ACC112 (cell line): ENCODE data around the gene PORCN.
A peak's percentile ranks its signal among the peaks of the same experiment; 100 is the strongest.

Experiments used
- H2AFZ ChIP-seq: fragments of 200-600 bp; sonication (generic); one replicate; pipeline ENCODE4 v1.6.0; 2017; ENCODE audit warnings: antibody characterized with exemption, low read length; ENCODE audit not compliant: unreplicated experiment
- H3K27ac ChIP-seq: fragments of 200-600 bp; sonication (generic); 2 replicates; pipeline ENCODE4 v1.5.1; 2014; ENCODE audit warnings: low read depth, mild to moderate bottlenecking, antibody characterized with exemption, low read length, moderate library complexity
- H3K27me3 ChIP-seq: fragments of 200-600 bp; sonication (generic); 2 replicates; pipeline ENCODE4 v1.6.1; 2014; ENCODE audit warnings: mild to moderate bottlenecking, antibody characterized with exemption, low read length, moderate library complexity, mixed read lengths; ENCODE audit not compliant: insufficient read depth
- H3K36me3 ChIP-seq: fragments of 200-600 bp; sonication (generic); 2 replicates; pipeline ENCODE4 v1.6.1; 2016; ENCODE audit warnings: mild to moderate bottlenecking, antibody characterized with exemption, low read length, moderate library complexity, mixed read lengths; ENCODE audit not compliant: insufficient read depth
- H3K4me1 ChIP-seq: fragments of 200-600 bp; sonication (generic); one replicate; pipeline ENCODE4 v1.6.1; 2016; ENCODE audit warnings: low read length, mixed read lengths; ENCODE audit not compliant: insufficient read depth, unreplicated experiment, control insufficient read depth
- H3K4me3 ChIP-seq: fragments of 200-600 bp; sonication (generic); 2 replicates; pipeline ENCODE4 v1.5.1; 2014; ENCODE audit warnings: mild to moderate bottlenecking, low read depth, low read length
- H3K79me2 ChIP-seq: fragments of 200-600 bp; sonication (generic); one replicate; pipeline ENCODE4 v1.6.0; 2016; ENCODE audit warnings: low read length; ENCODE audit not compliant: control insufficient read depth, unreplicated experiment, insufficient read depth

The PORCN gene

DNA sequence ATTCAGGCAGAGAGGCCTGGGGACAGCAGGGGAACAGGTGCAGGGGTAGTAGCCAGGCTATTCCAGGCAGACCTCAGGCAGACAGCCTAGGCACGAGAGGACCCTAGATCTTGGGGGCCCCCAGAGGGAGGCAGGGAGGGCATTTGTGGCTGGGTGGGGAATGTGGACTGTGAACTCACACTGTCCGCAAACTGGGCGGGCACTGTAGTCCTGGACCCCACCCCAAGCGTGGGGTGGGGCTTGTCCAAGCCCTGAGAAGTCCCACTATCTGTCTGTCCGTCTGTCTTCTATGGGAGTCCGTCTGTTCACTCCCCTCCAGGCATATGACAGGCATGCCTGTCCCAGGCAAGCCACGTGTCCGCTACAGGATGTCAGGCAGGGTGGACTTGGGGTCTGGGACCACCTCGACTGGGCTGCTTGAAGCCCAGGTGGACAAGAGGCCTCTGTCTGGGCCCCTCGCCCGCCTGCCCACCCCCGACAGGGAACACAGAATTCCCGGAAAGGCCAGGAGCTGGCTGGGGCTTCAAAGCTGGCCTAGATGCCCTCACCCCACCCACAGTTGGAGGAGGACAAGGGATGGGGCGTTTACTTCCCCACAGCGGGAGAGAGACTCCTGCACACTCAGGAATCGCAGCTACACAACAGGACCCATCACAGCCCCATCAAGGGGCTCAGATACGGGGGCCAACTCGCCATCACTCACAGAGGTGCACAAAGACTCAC, 38.5 kb upstream of the PORCN start, which contains the start of gene SLC38A5:
TSS of gene SLC38A5 (minus strand) at position 151 of the 723 bp plus-strand sequence. CDS start 2,336 bp downstream, outside the sequence.
- Histone ChIP-seq H3K27me3 (no peaks in the 10 kb centered on the region), H3K79me2 (peaks cover 22% of the 10 kb centered on the region), H3K27ac (no peak within 1 kb of the TSS), H2AFZ (no peak within 1 kb of the TSS), H3K36me3 (no peaks in the 10 kb centered on the region), H3K4me1 (peaks cover 13% of the 10 kb centered on the region), H3K4me3 (peak within 1 kb of the TSS; percentile 87)

DNA sequence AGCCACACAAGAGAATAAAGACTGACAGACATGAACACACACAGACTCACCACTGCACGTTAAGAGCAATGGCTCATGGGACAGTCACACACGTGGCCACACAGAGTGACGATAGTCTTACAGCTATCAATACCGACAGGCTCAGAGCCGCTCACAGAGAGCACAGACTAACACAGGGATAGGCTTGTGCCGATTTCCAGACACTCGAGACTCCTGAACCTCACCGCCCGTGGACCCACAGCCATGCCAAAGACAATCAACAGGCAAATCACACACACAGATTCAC, 38.0 kb upstream of the PORCN start:
- Histone ChIP-seq H3K27ac (no peak overlapping the region), H3K36me3 (no peaks in the 10 kb centered on the region), H3K4me3 (no peak overlapping the region), H3K4me1 (peaks cover 10% of the 10 kb centered on the region), H3K79me2 (peaks cover 26% of the 10 kb centered on the region), H3K27me3 (no peaks in the 10 kb centered on the region), H2AFZ (no peak overlapping the region)

GRCh38 chrX:48471504-48471903, 37.3 kb upstream of the PORCN start:
- H3K4me1 ChIP-seq, result peaks cover 4% of the 10 kb centered on the region
- H3K27ac ChIP-seq, result no peak overlapping the region
- H3K27me3 ChIP-seq, result no peaks in the 10 kb centered on the region
- peaks cover 25% of the 10 kb centered on the region for H3K79me2 ChIP-seq
- no peaks in the 10 kb centered on the region for H3K36me3 ChIP-seq
- H2AFZ ChIP-seq, result no peak overlapping the region
- no peak overlapping the region for H3K4me3 ChIP-seq

- Histone ChIP-seq H3K79me2 (peaks cover 25% of the 10 kb centered on the region), H3K27me3 (no peaks in the 10 kb centered on the region), H3K4me1 (no peaks in the 10 kb centered on the region), H3K4me3 (no peak overlapping the region), H2AFZ (no peak overlapping the region), H3K36me3 (no peaks in the 10 kb centered on the region), H3K27ac (no peak overlapping the region)
Observed at GRCh38 chrX:48472225-48472624, 36.6 kb upstream of the PORCN start.

- Histone ChIP-seq H3K4me1 (peaks cover 3% of the 10 kb centered on the region), H2AFZ (peak overlapping the region; percentile 38), H3K79me2 (peaks cover 25% of the 10 kb centered on the region), H3K27me3 (no peaks in the 10 kb centered on the region), H3K36me3 (no peaks in the 10 kb centered on the region), H3K4me3 (no peak overlapping the region), H3K27ac (no peak overlapping the region)
Observed at GRCh38 chrX:48472851-48473703, 35.7 kb upstream of the PORCN start.

GRCh38 chrX:48473704-48473990, 35.1 kb upstream of the PORCN start:
- Histone ChIP-seq H3K4me1 (peaks cover 3% of the 10 kb centered on the region), H3K27me3 (no peaks in the 10 kb centered on the region), H2AFZ (no peak overlapping the region), H3K79me2 (peaks cover 30% of the 10 kb centered on the region), H3K27ac (no peak overlapping the region), H3K36me3 (no peaks in the 10 kb centered on the region), H3K4me3 (no peak overlapping the region)

GRCh38 chrX:48474127-48474526, 34.7 kb upstream of the PORCN start:
- H3K79me2 ChIP-seq, result peaks cover 32% of the 10 kb centered on the region
- no peak overlapping the region for H2AFZ ChIP-seq
- peaks cover 3% of the 10 kb centered on the region for H3K4me1 ChIP-seq
- no peaks in the 10 kb centered on the region for H3K36me3 ChIP-seq
- H3K27ac ChIP-seq, result no peak overlapping the region
- H3K4me3 ChIP-seq, result no peak overlapping the region
- H3K27me3 ChIP-seq, result no peaks in the 10 kb centered on the region

- Histone ChIP-seq H3K4me1 (peaks cover 3% of the 10 kb centered on the region), H3K27me3 (no peaks in the 10 kb centered on the region), H3K27ac (no peak overlapping the region), H3K4me3 (no peak overlapping the region; the same call in 1 of the 2 replicates), H2AFZ (no peak overlapping the region), H3K79me2 (peaks cover 34% of the 10 kb centered on the region), H3K36me3 (no peaks in the 10 kb centered on the region)
Observed at GRCh38 chrX:48474581-48474980, 34.2 kb upstream of the PORCN start.

DNA sequence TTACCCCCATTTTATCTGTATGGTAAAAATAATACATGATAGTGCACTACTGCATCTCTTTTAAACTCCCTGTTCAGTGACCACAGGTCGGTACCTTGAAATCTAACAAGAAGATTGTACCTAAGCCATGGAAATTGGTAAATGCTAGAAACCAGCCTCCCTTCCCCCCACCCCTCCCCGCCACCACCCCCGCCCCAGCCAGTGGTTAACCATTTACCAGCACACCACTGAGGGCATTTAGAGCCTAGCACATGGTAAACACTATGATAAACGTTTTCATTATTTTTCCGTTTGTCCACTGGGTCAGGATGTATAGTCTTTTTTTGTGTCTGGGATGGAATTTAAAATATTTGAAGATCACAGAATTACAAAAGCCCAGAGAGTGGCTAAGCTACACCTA, 33.5 kb upstream of the PORCN start:
- Histone ChIP-seq H3K36me3 (no peaks in the 10 kb centered on the region), H3K27me3 (no peaks in the 10 kb centered on the region), H3K4me3 (peak overlapping the region; percentile 94), H3K4me1 (peaks cover 3% of the 10 kb centered on the region), H3K79me2 (peaks cover 36% of the 10 kb centered on the region), H2AFZ (peak overlapping the region; percentile 62), H3K27ac (peak overlapping the region; percentile 68; the same call in 1 of the 2 replicates)

DNA sequence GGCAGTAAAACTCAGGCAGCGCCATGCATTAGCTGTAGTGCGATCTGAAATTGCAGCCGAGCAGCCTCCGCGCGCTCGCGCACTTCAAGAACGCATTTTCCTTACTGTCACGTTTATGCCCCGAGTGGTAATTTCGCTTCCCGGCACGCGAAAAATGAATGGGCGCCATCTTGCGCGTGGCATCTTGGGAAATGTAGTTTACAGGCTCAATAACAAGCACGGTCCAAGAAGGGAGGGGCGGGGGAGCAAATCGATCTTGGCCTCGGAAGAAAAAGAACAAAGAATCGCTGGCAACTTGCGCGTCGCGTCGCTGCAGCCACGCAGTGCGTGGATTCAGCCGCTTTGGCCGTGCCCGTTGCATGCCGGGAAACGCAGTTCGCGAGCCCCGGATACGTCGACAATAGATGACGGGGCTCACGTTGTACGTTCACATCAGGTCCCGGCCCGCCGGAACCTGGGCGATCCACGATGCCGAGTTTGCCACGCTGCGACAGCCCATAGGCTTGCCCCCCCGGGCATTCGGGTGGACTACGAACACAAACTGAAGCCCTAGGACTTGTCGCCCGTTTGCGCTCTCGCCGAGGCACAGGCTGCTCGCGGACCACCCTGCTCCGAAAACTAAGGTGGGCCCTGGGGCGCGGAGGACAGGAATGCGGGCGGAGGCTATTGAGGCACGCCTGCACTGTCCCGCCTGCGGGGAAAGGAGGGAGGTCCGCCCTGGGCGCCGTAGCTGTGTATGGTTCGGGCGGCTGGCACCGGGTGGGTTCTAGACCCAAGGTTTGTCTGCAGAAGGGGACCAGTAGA, 32.8 kb upstream of the PORCN start, which contains the start of gene FTSJ1:
TSS of gene FTSJ1 (plus strand) at position 426 of the 804 bp plus-strand sequence. CDS start 1,849 bp downstream, outside the sequence.
- Histone ChIP-seq H3K27me3 (no peaks in the 10 kb centered on the region), H2AFZ (peak within 1 kb of the TSS; percentile 62), H3K27ac (peak within 1 kb of the TSS; percentile 68), H3K79me2 (peaks cover 38% of the 10 kb centered on the region), H3K4me3 (peak within 1 kb of the TSS; percentile 94), H3K36me3 (no peaks in the 10 kb centered on the region), H3K4me1 (peaks cover 3% of the 10 kb centered on the region)
